ENCODE measurements around the gene ATRAID. TPM values are rescaled to one million over a fixed set of nuclear protein-coding genes. Genes with fewer than 3 reads are reported as not detected.
"Not testable (repeated sequence)": the region's sequence is repeated elsewhere in the genome, so short reads cannot be mapped to it uniquely, and the experiment has no call there.

Gene ATRAID
- total RNA-seq, 1 donor from 2014 or later: 112 TPM

- no peak for DNase-seq (ENCODE audit: low spot score)
Observed at GRCh38 chr2:27194538-27195354, 17.1 kb upstream of the ATRAID start.

DNA sequence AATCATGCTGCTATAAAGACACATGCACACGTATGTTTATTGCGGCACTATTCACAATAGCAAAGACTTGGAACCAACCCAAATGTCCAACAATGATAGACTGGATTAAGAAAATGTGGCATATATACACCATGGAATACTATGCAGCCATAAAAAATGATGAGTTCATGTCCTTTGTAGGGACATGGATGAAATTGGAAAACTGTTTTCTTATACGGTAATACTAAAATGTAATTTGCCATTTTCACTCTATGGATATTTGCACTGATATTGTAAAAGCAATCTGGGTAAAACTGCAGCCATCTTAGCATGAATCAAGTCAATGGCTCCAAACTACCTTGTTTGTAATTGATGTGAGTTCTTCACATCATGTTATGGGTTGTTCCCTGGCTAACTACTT lies 16.0 kb upstream of the ATRAID start:
- DNase-seq (ENCODE audit: low spot score): not testable (repeated sequence)

DNA sequence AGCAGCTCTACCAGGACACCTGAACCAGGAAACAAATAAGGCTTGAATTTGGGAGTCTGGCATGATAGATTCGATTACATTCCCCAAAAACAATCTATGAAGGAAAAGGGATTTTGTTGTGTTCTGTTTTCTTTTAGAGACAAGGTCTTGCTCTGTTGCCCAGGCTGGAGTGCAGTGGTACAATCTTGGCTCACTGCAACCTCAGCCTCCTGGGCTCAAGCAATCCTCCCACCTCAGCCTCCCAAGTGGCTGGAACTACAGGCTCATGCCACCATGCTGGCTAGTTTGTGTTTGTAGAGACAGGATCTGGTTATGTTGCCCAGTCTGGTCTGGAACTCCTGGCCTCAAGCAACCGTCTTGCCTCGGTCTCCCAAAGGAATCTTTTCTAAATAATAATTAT lies 13.8 kb upstream of the ATRAID start:
- DNase-seq (ENCODE audit: low spot score): not testable (repeated sequence)

GRCh38 chr2:27198627-27199026 lies 13.2 kb upstream of the ATRAID start:
- DNase-seq (ENCODE audit: low spot score): no peak

DNA sequence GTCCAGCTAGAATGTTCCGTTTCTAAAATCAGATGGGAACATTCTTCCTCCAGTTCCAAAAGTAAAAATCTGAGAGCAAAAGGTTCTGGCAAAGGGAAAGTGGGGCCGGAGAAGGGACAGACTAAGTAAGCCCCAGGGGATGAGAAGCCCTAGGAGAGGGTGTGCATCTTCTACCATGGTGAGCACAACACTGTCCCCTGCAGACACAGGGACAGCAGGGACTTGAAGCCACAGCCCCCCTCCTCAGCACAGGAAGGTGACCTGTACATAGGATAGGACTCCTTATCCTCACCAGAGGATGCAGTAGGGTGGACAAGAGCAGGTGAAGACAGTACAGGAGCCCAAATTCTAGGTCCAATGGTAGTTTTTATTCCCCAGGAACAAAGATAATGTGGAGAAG lies 12.6 kb upstream of the ATRAID start:
- no peak for DNase-seq (ENCODE audit: low spot score)

- DNase-seq (ENCODE audit: low spot score): no peak
Observed at GRCh38 chr2:27201675-27202074, 10.2 kb upstream of the ATRAID start.

- no peak for DNase-seq (ENCODE audit: low spot score)
Observed at GRCh38 chr2:27202854-27203253, 9.0 kb upstream of the ATRAID start.

GRCh38 chr2:27203741-27204140 lies 8.1 kb upstream of the ATRAID start:
- no peak for DNase-seq (ENCODE audit: low spot score)

DNA sequence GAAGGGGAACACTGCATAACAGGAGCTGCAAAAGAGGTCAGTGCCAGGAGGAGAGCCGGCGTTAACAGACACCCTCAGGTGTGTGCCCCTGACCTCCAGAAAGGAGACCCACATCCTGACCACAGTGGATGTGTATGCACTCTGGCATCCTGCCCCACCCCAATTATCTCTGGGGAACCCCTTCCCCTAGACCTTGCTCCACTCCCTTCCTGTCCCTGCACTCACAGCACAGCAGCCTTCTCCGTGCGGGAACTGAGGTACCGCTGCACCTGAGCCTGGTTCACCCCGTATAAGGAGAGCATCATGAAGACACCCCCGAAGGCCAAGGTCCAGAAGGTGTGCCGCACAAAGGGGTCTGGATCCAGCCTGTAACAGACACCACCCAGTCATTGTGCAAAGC lies 7.3 kb upstream of the ATRAID start:
- DNase-seq (ENCODE audit: low spot score): no peak

DNA sequence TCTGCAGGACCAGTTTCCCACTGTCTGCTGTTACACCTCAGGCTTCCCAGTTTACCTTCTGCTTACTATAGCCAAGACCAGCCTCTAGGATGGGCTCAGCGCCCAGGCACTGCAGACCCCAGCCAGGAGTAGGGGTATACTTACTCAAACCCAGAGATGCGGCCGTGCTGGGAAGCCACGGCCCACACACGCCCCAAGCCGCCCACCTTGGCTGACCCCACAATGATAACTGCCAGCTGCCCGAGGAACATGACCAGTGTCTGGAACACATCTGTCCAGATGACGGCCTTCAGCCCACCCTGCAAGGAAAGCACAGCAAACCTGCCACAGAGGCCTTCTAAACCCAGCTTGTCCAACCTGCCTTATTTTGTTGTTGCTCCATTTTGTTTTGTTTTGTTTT lies 6.6 kb upstream of the ATRAID start:
- no peak for DNase-seq (ENCODE audit: low spot score)

GRCh38 chr2:27206346-27206745 lies 5.5 kb upstream of the ATRAID start:
- no peak for DNase-seq (ENCODE audit: low spot score)

GRCh38 chr2:27208486-27209050 lies 3.3 kb upstream of the ATRAID start:
- no peak for DNase-seq (ENCODE audit: low spot score)

- DNase-seq (ENCODE audit: low spot score): peak; percentile 15
Observed at GRCh38 chr2:27209621-27210401, 2.0 kb upstream of the ATRAID start.

GRCh38 chr2:27211241-27211942 lies 449 bp upstream of the ATRAID start:
- DNase-seq (ENCODE audit: low spot score): peak; percentile 24

- no peak for DNase-seq (ENCODE audit: low spot score)
Observed at GRCh38 chr2:27212626-27213471, 1.0 kb downstream of the ATRAID start.

- no peak for DNase-seq (ENCODE audit: low spot score)
Observed at GRCh38 chr2:27214941-27215340, 3.1 kb downstream of the ATRAID start.

DNA sequence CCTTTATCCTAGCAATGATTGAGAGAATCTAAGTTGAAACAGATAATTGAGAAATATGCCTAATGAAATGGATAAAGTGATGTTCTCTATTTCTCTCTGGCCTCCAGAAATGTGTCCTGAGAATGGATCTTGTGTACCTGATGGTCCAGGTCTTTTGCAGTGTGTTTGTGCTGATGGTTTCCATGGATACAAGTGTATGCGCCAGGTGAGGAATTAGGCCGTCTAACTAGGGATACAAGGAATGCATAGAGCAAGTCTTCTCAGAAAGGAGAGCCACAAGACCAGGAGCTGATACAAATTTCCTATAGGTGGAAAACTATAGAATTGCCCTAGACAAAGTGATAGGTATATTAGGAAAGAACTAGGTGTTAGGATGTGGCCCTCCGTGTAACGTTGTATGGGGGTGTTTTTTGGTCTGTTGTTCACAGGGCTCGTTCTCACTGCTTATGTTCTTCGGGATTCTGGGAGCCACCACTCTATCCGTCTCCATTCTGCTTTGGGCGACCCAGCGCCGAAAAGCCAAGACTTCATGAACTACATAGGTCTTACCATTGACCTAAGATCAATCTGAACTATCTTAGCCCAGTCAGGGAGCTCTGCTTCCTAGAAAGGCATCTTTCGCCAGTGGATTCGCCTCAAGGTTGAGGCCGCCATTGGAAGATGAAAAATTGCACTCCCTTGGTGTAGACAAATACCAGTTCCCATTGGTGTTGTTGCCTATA lies 4.7 kb downstream of the ATRAID start:
- no peak for DNase-seq (ENCODE audit: low spot score)

DNA sequence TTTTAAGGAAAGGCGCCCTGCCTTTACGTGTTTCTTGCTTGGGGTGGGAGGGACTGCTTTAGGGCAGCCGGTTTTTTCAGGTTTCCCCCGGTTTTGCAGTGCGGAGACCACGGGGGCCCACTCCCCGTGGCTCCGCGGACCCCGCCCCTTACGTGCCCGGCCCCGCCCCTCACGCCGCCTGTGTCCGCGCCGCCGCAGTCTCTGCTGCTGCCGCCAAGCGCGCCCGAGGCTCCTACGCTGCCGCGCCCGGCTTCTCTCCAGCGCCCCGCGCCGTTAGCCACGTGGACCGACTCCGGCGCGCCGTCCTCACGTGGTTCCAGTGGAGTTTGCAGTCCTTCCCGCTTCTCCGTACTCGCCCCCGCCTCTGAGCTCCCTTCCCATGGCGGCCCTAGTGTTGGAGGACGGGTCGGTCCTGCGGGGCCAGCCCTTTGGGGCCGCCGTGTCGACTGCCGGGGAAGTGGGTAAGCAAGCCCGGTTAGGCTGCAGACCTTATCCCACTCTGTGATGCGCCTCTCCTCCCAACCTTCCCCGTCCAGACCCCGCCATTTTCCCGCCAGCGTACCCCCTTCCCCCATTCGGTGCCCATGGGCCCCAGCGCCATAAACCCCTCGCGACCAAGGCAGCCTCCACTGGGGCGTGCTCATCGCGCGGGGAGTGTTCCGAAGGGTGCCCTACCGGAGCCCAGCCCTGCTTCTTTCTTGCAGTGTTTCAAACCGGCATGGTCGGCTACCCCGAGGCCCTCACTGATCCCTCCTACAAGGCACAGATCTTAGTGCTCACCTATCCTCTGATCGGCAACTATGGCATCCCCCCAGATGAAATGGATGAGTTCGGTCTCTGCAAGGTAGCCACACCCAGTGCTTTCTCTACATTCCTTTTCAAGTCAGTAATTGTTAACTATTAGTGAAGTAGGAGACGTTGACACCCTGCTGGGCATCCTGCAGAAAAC lies 5.6 kb downstream of the ATRAID start, which contains the start of gene CAD:
Gene CAD (plus strand): TSS at position 197 of the 949 bp plus-strand sequence. CDS start 183 bp downstream, at position 380.
- DNase-seq (ENCODE audit: low spot score): peak; percentile 91

DNA sequence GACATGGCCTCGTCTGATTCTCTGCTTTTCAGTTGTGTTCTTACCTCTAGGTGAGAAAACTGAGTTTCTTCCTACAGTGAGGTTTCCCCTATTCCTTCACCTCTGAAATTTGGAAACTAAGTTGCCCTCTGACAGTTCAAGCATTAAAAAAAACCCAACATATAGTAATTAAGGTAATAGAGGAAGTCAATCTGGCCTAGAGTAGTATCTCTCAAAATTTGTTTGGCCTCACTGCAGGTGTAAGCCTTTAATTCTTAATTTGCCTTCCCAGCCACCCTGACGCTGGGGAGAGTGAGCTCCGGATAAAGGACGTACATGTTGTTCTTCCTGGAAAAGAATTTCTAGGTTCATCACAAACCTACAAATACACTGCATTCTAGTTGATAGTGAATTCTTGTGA lies 6.8 kb downstream of the ATRAID start:
- no peak for DNase-seq (ENCODE audit: low spot score)

All from umbilical cord (tissue), 2 donors.